ENCODE data around the gene GTF2F2. TPM values are rescaled to one million over a fixed set of nuclear protein-coding genes. Genes with fewer than 3 reads are reported as not detected.

The GTF2F2 gene
- total RNA-seq, 1 donor: 19.9 TPM

DNA sequence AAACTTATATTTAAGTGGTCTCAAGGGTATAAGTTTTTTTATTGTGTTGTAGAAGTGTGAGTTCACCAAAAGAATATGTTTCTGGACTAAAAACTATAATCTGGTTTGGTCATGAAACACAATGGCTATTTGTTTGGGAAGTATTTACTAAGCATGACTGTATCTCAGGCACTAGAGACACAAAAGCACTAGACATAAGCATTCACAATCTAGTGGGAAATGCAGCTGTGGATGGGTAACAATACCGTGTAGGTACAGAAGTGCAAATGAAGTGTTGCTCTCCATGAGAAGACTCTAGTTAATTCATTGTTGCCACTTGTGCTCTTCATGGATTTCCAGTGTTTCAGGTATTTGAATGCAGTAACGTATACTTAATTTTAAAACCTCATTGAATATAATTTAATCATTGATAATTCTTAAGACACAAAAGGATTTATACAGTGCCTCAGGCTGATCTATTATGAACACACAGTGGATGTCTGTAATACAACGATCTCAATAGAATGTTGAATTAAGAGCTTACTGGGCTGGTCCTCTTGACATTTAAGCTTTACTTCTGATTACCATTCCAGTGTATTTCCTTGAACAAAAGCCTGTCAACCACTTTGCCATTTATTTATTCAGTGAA, 169.7 kb downstream of the GTF2F2 start:
- Histone ChIP-seq H3K79me2 (ENCODE audit: insufficient read depth, low read length) (no peaks in the 10 kb centered on the region), H3K4me1 (ENCODE audit: insufficient read depth, low read length) (no peaks in the 10 kb centered on the region), H2AFZ (ENCODE audit: low read length) (no peak overlapping the region), H3K9me3 (ENCODE audit: low read depth, low read length) (no peaks in the 10 kb centered on the region), H4K20me1 (ENCODE audit: insufficient read depth, low read length) (no peaks in the 10 kb centered on the region), H3K4me2 (ENCODE audit: insufficient read depth, low read length) (no peak overlapping the region), H3K27me3 (ENCODE audit: insufficient read depth, low read length) (no peaks in the 10 kb centered on the region), H3K36me3 (ENCODE audit: insufficient read depth, low read length) (peaks cover 6% of the 10 kb centered on the region), H3K4me3 (ENCODE audit: insufficient read depth, low read length) (no peak overlapping the region), H3K27ac (ENCODE audit: low read depth, low read length) (no peak overlapping the region)
- TF ChIP-seq, protein P1, sequence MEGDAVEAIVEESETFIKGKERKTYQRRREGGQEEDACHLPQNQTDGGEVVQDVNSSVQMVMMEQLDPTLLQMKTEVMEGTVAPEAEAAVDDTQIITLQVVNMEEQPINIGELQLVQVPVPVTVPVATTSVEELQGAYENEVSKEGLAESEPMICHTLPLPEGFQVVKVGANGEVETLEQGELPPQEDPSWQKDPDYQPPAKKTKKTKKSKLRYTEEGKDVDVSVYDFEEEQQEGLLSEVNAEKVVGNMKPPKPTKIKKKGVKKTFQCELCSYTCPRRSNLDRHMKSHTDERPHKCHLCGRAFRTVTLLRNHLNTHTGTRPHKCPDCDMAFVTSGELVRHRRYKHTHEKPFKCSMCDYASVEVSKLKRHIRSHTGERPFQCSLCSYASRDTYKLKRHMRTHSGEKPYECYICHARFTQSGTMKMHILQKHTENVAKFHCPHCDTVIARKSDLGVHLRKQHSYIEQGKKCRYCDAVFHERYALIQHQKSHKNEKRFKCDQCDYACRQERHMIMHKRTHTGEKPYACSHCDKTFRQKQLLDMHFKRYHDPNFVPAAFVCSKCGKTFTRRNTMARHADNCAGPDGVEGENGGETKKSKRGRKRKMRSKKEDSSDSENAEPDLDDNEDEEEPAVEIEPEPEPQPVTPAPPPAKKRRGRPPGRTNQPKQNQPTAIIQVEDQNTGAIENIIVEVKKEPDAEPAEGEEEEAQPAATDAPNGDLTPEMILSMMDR (IDR thresholded peaks at IDR 0.05; ENCODE audit: extremely low read depth, low read depth, low read length): no peak
- DNase-seq (ENCODE audit: insufficient read length, low spot score, missing footprints): no peak

DNA sequence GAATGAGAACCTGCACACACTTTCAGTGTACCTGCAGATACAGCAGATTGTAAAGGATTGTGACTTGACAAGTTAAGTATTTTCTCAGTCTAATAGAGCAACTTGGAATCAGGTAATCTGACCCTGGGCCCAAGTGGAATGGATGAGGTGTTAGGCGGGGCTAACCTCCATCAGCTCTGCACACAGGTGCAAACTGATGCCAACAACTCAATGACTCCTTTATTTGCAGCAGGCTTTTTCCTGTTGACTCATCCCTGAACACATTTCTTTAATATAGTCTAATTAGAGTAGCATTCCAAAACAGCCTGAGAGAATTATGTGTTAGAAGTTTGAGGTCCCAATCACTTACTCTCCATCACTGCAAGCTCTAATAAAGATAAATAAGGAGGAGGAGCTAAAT, 171.9 kb downstream of the GTF2F2 start:
- Histone ChIP-seq H3K4me1 (ENCODE audit: insufficient read depth, low read length) (no peaks in the 10 kb centered on the region), H3K4me3 (ENCODE audit: insufficient read depth, low read length) (no peak overlapping the region), H2AFZ (ENCODE audit: low read length) (no peak overlapping the region), H3K27me3 (ENCODE audit: insufficient read depth, low read length) (no peaks in the 10 kb centered on the region), H3K4me2 (ENCODE audit: insufficient read depth, low read length) (no peak overlapping the region), H3K27ac (ENCODE audit: low read depth, low read length) (no peak overlapping the region), H4K20me1 (ENCODE audit: insufficient read depth, low read length) (no peaks in the 10 kb centered on the region), H3K9me3 (ENCODE audit: low read depth, low read length) (no peaks in the 10 kb centered on the region), H3K79me2 (ENCODE audit: insufficient read depth, low read length) (no peaks in the 10 kb centered on the region), H3K36me3 (ENCODE audit: insufficient read depth, low read length) (peaks cover 3% of the 10 kb centered on the region)
- TF ChIP-seq, protein P1 (IDR thresholded peaks at IDR 0.05; ENCODE audit: extremely low read depth, low read depth, low read length): no peak
- no peak for DNase-seq (ENCODE audit: insufficient read length, low spot score, missing footprints)

DNA sequence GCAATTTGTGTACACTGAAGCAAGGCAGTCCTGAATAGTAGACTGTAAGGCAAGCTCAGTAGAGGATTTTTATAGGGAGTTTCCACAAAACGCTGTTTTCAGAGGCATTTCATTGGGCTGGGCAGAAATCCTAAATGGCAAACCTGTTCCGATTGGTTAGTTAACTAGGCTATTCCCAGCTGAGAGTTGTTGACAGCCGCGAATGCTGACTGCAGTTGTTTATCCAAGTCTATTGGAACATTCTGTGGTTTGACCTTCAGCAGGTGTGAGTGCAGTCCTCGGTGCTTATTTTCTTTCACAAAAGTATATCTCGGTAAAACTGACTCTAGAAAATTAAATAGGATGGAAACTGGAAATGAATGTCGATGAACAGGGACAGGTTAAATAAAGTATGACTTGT, 175.2 kb downstream of the GTF2F2 start:
- Histone ChIP-seq H3K9me3 (ENCODE audit: low read depth, low read length) (no peaks in the 10 kb centered on the region), H3K4me2 (ENCODE audit: insufficient read depth, low read length) (no peak overlapping the region), H3K79me2 (ENCODE audit: insufficient read depth, low read length) (no peaks in the 10 kb centered on the region), H4K20me1 (ENCODE audit: insufficient read depth, low read length) (no peaks in the 10 kb centered on the region), H3K4me1 (ENCODE audit: insufficient read depth, low read length) (peaks cover 6% of the 10 kb centered on the region), H3K36me3 (ENCODE audit: insufficient read depth, low read length) (no peaks in the 10 kb centered on the region), H3K27me3 (ENCODE audit: insufficient read depth, low read length) (no peaks in the 10 kb centered on the region), H3K27ac (ENCODE audit: low read depth, low read length) (no peak overlapping the region), H2AFZ (ENCODE audit: low read length) (no peak overlapping the region), H3K4me3 (ENCODE audit: insufficient read depth, low read length) (no peak overlapping the region)
- no peak for DNase-seq (ENCODE audit: insufficient read length, low spot score, missing footprints)
- TF ChIP-seq, protein P1 (IDR thresholded peaks at IDR 0.05; ENCODE audit: extremely low read depth, low read depth, low read length): no peak

DNA sequence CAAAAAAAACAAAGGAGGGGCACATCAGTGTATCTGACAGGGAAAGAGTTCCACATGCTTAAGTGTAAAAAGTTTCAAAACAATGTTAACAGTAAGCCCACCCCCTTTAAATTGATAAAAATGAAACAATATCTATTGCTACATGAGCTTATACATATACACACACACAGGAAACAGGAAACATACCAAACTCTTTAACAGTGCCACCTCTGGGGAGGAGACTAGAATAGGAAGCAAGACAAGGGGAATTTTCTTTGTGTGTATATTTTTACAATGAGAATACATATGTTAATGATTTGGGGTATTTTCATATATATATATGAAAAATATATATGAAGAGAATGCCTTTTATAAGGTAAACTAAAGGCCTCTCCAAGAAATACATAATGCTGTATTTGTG, 175.9 kb downstream of the GTF2F2 start:
- H3K79me2 ChIP-seq (ENCODE audit: insufficient read depth, low read length): no peaks in the 10 kb centered on the region
- H3K4me2 ChIP-seq (ENCODE audit: insufficient read depth, low read length): no peak overlapping the region
- H3K36me3 ChIP-seq (ENCODE audit: insufficient read depth, low read length): no peaks in the 10 kb centered on the region
- H3K9me3 ChIP-seq (ENCODE audit: low read depth, low read length): no peaks in the 10 kb centered on the region
- H3K27me3 ChIP-seq (ENCODE audit: insufficient read depth, low read length): no peaks in the 10 kb centered on the region
- H3K4me3 ChIP-seq (ENCODE audit: insufficient read depth, low read length): no peak overlapping the region
- peaks cover 6% of the 10 kb centered on the region for H3K4me1 ChIP-seq (ENCODE audit: insufficient read depth, low read length)
- TF ChIP-seq, protein P1 (IDR thresholded peaks at IDR 0.05; ENCODE audit: extremely low read depth, low read depth, low read length): no peak
- no peaks in the 10 kb centered on the region for H4K20me1 ChIP-seq (ENCODE audit: insufficient read depth, low read length)
- DNase-seq (ENCODE audit: insufficient read length, low spot score, missing footprints): no peak
- no peak overlapping the region for H3K27ac ChIP-seq (ENCODE audit: low read depth, low read length)
- H2AFZ ChIP-seq (ENCODE audit: low read length): no peak overlapping the region
